GM18511 (cell line): ENCODE results near the gene RASAL2.
"Not testable (repeated sequence)": the region's sequence is repeated elsewhere in the genome, so short reads cannot be mapped to it uniquely, and the experiment has no call there.

Experiments used
- ATAC-seq: cut with Tn5 transposase; IDR thresholded peaks from one replicate; pipeline ENCODE4 v1.9.1; 2021; ENCODE audit warnings: mild to moderate bottlenecking, moderate library complexity; ENCODE audit not compliant: unreplicated experiment

Gene RASAL2

GRCh38 chr1:178109348-178110143 lies 15.6 kb downstream of the RASAL2 start:
- no peak for ATAC-seq

DNA sequence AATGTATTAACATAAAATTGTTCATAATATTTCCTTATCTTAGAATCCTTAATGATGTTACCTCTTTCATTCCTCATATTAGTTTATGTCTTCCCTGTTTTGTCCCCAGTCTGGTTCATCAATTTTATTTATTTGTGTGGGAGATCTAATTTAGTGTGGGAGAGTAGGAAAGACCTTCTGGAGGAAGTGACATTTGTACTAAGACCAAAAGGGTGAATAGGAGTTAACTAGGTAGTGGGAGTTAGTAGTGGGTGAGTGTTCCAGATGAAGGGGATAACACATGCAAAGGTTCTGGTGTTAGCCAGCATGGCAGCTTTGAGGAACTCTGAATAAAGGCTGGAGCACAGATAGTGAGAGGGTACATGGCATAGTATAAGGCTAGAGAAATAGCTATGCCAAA lies 21.4 kb downstream of the RASAL2 start:
- ATAC-seq = no peak

DNA sequence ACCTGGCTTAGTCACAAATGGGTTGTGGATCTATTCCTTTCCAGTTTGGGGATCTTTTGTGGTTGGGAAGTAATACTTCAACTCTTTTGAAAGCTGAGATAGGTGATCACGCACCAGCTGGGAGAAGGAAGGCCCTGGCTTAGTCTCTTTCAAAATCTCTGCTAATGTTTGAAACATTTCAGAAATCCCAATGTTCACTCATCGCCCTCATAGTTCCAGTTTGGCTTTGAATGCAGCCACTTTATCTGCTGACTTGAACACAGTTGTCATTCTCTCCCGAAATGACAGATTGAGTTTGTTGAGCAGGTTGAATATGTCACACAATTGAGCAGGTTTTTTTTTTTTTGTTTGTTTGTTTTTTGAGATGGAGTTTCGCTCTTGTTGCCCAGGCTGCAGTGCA lies 24.6 kb downstream of the RASAL2 start:
- no peak for ATAC-seq

DNA sequence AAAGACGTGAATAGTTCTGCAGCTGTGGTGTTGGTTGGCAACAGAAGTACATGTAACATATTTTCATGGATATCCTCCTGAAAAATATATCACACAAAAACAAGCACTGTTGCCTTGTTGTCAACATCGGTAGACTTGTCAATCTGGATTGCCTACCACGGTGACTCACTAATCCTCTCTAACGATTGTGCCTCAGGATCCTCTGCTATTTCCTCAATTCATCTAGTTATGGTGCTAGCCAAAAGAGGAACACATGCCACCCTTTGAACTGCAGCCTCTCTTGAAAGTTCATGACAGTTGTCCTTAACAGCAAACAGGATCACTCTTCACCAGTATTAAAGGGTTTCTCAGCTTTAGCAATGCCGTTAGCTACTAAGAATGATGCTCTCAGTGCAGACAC lies 25.7 kb downstream of the RASAL2 start:
- no peak for ATAC-seq

GRCh38 chr1:178120088-178120487 lies 26.2 kb downstream of the RASAL2 start:
- no peak for ATAC-seq

- not testable (repeated sequence) for ATAC-seq
Observed at GRCh38 chr1:178120520-178121052, 26.7 kb downstream of the RASAL2 start.

- ATAC-seq = no peak
Observed at GRCh38 chr1:178121883-178122282, 28.0 kb downstream of the RASAL2 start.

DNA sequence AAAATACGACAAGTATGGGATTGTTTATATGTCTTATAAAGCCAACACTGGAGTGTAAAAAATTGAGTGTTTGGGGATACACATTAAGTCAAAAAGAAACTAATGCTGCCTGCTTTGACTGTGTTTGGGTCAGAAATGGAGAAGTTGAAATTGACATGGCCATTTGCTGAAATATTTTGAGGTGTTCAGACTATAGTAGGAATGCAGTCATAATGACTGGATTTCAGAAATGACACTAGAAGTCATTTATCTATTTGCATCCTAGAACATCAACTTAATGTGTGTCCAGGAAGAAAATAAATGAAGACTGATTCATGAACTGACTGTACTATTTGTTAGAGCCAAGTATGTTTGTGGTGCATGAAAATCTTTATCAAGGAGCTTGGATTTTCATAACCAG lies 28.4 kb downstream of the RASAL2 start:
- no peak for ATAC-seq

DNA sequence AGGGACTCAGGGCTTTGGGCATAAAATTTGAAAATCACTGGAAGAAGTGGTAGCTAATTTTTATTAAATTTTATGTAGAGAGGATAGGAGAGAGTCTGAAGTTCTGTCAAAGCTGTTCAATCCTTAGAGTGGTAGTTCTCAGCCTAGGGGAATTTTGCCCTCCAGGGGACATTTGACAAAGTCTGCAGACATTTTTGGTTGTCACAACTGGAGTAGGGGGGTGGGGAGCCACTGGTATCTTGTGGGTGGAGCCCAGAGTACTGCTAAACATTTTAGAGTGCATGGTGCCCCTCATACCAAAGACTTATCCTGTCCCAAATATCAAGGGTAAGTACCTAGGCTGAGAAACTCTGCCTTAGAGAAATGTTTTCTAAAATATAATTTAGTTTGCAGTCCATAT lies 30.2 kb downstream of the RASAL2 start:
- ATAC-seq = no peak

- ATAC-seq = no peak
Observed at GRCh38 chr1:178126261-178126660, 32.4 kb downstream of the RASAL2 start.

GRCh38 chr1:178126741-178127185 lies 32.9 kb downstream of the RASAL2 start:
- ATAC-seq = no peak

DNA sequence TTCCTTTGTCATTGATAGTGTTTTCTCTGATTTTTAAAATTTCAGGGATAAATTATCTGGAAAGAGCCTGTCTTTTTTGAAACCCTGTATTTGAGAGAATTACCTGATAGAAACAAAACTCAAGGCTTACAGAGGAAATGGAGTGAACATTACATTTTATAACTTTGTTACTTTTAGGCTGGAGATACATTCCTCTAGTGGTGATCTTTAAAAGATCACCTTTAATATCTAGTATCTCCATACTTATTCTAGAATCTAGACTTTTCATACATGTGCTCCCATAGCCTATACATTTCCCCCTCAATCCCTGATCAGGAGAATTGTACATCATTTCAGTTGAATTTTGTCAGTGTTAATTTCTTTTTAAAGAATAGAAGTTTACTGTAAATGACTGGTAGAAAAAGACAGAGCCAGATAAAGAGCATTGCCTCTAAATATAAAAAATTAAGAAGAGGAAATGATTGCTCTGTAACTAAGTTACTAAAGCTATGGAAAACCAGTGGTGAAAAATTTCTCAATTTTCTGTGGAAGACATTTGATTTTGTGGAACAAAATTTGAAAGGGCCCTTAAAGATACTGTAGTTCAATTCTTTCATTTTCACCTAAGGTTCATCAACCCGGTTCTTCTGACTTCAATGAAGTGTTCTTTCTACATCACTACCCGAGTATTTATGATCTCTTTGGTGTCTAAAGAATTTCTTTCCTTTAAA lies 33.7 kb downstream of the RASAL2 start:
- no peak for ATAC-seq

DNA sequence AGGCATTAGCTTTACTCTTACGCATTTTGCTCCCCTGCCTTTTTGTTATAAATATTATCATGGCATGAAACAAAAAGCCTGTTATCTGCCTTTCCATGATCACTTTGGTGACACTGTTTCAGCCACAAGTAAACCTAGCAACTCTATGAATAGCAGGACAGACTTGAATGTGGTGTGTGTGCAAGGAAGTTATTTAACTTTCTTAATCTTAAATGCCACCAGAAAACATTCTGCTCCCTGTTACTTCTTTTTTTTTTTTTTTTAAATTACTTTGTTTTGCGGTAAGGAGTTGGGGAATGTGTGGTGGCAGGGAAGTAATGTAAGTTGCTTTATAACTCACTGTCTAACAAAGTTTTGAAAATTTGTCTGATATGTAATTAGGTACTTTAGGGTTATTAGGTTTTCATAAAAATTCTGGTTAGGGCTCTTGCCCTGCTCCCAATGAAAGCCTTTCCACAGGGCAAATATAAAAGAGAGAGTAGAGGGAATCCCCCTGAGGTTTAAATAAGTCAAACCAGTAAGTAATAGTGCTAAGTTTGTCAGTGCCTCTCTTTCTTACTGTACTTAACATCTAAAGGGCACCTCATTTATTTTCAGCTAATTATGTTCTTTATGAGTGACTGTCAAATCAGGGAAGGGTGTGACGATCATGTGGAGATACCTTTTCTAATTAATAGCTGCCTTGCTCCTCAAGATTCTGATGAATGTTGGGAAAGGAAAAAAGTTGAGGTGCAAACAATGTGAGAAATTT lies 39.5 kb downstream of the RASAL2 start:
- ATAC-seq = no peak

GRCh38 chr1:178134061-178134460 lies 40.2 kb downstream of the RASAL2 start:
- no peak for ATAC-seq

DNA sequence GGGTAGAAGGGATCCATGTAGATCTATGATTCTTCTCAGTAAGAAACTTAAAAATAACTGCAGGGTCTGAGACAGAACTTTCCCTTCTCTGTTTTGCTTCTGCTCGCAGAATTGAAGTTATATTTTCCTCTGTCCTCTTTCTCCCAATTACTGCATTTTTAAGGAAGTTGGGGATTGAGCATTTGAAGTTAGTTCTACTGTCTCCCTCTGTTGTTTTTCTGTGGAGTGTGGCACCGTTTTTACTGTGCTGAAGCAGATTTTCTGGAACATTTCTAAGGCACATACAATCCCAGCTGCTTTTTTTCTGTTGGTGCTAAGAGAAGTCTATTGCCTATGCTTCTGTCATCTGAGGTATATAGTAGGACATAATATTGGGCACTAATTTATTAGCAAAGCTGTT lies 43.3 kb downstream of the RASAL2 start:
- ATAC-seq = no peak

DNA sequence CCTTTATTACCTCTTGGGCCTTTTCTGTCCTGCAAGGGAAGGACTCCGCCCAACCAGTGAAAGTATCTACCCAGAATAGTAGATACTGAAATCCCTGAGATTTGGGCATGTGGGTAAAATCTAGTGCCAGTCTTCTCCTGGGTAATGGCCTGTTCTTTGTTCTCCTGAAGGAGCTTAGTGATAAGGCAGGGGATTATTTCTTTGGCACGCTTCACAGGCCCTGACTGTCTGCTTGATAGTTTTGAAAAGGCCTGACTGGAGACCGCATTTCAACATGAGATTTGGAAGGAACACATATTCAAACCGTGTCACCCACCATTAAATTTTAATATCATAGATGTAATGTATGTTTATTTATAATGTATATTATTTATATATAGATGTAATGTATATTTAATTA lies 48.9 kb downstream of the RASAL2 start:
- no peak for ATAC-seq

GRCh38 chr1:178143730-178144690 lies 50.1 kb downstream of the RASAL2 start:
- no peak for ATAC-seq

DNA sequence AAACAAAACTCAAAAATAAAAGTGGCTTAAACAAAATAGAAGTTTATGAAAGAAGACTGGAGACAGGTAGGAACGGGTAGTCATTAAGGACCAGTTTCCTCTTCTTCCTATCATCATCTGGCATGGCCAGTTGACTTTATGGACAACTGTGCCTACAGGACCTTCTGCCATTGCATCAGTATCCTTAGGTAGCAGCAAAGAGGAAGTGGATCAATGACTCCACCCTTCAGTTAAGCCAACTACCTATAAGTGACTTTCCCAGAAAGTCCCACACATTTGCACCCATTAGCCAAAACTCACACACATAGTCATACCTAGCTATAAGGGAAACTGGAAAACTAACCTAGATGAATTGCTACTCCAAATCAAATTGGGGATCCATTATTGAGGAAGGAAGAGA lies 51.7 kb downstream of the RASAL2 start:
- no peak for ATAC-seq

DNA sequence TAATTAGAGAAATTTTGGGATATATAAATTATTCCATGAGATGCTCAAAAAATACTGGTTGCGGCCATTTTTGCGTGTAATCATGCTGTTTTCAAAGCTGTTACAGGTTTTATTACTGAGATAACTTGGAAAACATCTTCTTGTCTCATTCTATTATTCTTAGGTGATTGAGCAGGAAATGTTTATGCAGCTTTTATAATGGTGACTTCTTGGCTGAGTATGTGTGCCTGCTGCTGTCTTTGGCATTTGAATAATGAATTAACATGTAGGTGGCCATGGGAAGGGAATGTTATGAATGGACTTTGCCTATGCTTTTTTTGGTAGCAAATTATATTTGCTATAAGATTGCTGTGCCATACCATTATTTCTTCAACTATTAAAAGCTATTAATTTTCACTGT lies 52.5 kb downstream of the RASAL2 start:
- ATAC-seq = no peak

DNA sequence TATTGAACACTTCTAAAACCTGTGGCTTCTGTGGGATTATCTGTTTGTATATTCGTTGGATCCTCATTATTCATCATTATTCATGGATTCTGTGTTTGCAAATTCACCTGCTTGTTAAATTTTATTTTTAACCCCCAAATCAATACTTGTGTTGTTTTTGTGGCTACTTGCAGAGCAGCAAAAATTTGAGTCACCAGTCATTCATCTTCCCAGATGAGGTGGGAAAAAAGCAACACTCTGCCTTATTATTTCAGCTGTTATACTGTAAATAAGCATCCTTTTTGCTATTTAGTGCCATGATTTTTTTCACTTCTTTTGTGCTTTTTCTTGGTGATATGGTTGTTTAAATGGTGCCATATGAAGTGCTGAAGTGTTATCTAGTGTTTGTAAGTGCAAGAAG lies 56.7 kb downstream of the RASAL2 start:
- no peak for ATAC-seq
